DMS79 (cell line): Measurements from ENCODE around the gene MRGPRF.
A peak's percentile ranks its signal among the peaks of the same experiment; 100 is the strongest.
"Not testable (repeated sequence)": the region's sequence is repeated elsewhere in the genome, so short reads cannot be mapped to it uniquely, and the experiment has no call there.

Experiments used
- DNase-seq: peaks from one replicate; lab custom pipeline; 2025; lab: John Stamatoyannopoulos, UW

MRGPRF gene

DNA sequence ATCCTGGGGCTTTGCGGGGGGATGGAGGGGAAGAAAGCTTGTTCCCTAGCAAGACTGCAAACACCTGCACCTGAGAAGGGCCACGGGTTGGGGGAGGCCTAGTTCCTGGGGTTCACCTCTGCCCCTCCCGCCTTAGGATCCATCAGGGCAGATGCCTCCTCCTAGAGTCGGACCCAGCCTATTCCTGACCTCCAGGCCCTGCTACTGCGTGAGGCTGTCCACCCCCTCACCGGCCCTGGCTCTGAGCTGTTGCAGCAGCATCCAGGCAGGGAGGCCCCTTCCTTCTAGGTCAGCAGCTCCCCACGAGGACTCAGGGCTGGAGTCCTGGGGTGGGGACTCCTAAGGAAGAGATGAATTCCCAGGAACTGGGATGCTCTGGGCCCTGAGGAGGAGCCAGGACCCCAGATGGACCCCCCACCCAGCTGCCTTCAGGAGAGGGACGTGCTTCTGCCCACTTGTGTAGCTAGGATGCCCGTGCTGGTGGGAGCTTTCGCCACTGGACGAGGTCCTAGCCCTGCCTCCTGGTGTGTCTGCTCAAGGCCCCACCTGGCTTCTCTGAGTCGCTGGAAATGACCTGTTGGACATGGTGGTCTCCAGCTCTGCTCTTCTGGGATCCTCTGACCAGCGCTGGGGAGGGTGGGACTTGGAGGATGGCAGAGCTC lies 10.3 kb downstream of the MRGPRF start:
- no peak for DNase-seq

DNA sequence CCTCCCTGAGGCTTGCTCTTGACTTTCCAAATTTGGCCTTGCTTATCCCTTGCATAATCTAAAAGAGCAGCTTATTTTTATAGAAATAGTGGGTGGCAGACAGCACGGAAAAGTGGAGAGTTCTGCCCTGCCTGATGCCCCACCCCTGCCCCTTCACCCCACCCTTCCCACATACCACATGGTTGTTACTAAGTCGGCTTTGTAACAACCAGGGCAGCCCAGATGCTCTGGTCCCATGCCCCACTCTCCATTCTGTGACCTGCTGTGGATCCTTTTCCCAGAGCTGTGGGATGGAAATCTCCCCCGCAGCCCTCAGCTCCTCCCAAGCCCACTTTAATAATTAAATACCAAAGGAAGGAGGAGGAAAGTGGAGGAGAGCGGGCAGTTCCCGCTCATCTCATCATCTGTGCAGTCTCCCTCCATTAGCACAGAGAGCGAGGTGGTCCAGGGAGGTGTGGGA lies 10.9 kb downstream of the MRGPRF start:
- DNase-seq: no peak

DNA sequence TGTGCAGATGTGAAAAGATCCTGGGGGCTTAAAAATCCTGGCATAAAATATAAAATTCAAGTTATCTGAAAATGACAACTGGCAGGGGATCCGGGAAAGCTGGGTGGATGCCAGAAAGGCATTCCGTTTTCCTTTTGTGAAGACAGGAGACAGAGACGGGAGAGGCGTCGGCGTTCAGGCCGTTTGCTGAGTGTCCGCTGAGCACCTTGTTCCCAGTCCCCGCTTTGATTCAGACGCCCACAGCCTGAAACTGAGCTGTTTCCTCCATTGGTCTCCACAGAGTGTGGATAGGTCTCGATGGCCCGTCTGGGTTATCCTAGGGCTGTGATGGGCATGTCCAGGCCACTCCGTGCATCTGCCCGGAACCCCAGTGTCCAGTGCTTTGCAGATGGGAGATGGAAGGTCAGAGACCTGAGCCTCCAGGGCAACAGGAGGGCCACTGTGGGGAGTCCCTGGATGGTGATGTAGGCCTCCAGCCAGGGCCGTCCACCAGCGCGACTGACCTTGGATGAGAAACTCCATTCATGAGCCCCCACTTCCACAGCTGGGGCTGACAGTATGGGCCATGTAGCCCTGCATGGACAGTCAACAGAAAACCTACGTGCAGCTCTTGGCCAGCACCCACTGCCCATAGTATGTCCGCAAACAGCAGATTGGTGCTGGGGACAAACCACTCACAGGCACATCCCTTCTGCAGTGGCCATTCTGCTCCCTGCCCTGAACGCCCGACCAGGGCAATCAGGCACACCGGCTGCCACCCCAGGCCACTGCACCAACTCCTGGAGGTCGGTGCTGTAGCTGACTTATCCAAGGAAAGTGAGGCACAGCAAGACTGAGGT lies 11.6 kb downstream of the MRGPRF start:
- no peak for DNase-seq

DNA sequence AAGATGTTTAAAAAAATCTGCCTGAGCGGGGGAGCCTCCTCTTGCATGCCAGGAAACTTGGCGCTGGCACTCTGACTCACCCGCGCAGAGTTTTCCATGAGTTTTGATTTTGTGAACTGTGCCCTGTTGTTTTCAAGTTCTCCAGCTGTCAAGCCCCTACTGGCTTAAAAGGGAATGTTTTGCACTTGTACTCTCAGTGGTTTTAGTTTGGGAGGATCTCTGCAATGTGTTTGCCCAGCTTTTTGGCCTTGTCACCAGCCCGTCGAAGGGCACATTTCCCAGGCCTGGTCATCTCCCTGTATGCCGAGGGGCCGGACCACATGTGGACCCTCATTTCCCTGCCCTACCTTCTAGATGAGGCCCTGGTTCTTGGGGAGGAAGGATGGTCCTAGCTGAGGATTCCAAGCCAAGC lies 12.2 kb downstream of the MRGPRF start:
- DNase-seq: no peak

DNA sequence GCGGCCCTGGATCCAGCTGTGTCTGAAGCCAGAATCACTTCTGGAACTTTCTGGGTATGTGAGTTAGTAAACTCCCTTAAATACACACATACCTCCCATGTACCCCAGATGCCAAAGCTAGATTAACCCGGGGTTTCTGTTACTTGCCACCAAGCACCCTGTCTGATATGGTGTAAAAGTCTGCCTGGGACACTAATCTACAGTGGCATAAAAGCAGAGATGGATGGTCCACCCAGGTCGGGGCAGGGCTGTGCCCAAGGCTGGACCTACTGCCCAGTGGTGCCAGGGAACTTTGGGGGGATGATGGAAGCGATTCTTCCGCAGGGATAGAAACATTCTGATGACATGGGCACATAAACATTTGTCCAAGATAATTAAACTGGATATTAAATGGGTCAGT lies 12.7 kb downstream of the MRGPRF start:
- DNase-seq: no peak

DNA sequence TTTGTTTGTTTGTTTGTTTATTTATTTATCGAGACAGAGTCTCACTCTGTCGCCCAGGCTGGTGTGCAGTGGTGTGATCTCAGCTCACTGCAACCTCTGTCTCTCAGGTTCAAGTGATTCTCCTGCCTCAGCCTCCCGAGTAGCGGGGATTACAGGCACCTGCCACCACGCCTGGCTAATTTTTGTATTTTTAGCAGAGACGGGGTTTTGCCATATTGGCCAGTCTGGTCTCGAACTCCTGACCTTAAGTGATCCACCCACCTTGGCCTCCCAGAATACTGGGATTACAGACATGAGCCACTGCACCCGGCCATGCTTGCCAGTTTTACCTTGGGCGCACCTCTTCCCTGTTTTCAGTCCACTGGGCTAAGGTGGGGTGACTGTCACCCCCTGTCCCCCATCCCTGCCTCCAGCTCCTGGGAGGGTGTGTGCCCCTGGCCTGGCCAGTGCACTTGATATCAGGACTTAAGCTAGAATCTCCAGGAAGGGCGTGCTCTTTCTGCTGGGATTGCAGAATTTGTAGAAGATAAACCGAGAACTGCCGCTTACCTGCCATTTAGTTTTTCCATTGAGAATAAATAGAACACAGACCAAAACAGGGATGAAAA lies 13.2 kb downstream of the MRGPRF start:
- not testable (repeated sequence) for DNase-seq

DNA sequence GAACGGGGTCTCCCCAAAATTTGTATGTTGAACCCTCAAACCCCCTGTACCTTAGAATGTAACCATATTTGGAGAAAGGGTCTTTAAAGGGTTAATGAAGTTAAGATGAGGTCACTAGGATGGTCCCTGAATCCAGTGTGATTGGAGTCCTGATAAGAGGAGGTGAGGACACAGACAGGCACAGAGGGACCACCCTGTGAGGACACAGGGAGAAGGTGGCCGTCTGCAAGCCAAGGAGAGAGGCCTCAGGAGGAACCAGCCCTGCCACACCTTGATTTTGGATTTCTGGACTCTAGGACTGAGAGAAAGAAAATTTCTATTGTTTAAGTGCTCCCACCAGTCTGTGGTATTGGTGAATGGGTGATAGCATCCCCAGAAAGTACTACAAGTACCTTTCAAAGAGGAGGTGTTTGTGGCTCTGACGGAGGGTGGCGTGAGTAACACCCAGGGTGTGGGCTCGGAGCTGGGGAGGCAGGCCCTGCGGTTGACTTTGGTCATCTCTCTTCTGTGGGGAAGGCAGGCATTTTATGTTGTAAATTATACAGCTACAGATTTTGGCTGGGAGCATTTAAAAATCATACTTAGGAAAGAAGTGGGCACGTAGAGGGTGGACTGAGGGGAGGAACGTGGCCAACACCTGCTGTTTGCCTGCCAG lies 13.8 kb downstream of the MRGPRF start:
- DNase-seq: no peak

DNA sequence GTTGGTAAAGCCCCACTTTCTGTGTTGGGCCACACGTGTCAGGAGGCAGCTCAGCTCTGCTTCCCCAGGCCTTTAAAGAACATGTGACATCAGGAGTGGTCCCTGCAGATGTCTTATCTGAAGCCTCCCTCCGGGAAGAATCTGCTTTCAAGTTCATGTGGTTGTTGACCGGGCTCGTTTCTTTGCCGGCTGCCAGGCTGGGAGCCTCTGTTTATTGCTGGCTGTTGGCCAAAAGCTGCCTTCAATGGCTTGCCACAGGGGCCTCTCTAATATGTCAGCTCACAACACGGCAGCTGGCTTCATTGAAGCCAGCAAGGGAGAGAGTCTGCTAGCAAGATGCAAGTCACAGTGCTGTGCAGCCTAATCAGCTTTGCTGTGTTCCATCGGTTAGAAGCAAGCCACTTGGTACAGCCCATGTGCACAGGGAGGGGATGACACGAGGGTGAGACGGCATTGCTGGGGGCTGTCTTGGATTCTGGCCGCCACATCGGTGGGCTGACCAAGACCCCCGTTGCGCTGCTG lies 14.6 kb downstream of the MRGPRF start:
- peak; percentile 81 for DNase-seq

DNA sequence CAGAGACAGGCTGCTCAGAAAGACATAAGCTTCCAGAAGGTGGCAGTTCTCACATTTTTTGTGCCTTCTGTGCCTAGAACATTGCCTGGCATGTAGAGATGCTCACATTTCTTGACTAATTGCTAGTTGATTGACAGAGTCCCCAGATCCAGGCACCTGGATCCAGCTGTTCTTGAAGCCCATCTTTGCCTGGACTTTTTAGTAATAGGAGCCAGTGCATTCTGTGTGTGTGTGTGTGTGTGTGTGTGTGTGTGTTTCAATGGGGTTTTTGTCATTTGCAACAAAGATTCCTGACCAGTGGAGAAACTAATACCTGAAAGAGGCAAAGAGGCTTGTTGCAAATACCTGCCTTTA lies 15.1 kb downstream of the MRGPRF start:
- DNase-seq: no peak

DNA sequence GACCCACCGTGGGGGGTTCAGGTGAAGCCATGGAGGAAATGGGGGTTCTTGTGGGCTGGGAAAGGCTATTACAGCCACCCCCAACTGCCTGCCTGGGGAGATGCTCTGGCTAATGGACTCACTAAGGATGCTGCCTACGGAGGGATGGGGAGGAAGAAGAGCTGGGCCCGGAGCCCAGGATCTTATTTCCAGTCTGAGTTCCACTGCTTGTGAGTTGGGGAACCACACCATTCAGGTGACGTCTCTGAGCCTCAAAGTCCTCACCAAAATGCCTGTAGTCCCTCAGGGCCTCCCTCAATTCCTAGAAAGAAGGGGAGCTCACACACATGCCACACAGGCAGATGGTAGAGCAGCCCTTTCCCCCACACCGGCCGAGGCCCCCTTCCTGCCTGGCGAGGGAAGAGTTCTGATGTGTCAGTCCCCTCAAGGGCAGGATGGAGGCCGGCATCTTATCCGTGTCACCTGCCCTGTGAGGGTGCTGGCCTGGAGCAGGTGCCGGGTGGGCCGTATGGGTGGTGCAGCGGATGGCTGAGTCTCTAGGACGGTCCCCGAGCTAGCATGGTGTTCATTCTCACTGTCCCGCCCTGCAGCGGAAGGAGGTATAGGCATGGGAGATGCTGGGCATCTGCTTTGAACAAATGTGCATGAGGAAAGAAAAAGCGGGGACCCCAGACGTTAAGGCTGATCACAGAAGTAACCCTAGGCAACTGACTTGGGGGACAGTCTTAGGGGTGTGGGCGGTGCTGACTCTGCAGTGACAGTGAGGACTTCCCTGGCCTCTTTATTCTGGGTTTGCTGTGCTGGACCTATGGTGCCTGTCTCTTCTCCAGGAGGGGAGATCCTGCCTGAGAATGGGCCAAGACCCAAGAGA lies 15.7 kb downstream of the MRGPRF start:
- no peak for DNase-seq

DNA sequence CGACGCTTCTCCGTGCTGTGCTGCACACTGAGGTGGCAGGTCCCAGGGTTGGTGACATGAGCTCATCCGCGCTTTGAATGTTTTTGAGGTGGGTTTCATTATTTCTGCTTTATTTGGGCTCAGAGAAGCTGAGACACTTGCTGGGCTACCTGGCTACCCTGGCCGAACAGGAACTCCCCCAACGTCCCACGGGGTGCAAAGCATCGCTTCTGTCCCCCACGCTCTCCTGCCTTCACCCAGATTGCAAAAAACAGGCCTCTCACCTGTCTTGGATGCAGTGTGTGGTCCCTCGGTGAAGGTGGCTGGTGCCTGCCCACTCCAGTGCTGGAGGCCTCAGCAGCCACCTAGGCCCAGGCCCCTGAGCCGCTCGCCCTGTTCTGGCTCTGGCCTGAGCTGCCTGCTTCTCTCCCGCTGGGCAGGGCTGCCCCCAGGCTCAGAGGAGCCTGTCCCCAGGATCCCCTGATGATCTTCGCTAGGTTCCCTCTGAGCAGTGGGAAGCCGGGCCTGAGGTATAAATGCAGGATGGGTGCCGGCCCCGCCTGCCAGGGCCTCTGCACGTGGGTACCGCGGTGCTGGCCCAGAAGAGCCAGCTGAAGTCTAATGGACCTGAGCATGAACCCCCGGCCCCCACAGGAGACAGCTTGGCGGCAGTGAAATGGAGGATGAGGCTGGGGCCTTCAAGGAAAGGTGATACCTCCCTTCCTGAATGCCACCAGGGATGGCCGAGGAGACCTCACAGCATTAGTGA lies 16.5 kb downstream of the MRGPRF start:
- DNase-seq: no peak

DNA sequence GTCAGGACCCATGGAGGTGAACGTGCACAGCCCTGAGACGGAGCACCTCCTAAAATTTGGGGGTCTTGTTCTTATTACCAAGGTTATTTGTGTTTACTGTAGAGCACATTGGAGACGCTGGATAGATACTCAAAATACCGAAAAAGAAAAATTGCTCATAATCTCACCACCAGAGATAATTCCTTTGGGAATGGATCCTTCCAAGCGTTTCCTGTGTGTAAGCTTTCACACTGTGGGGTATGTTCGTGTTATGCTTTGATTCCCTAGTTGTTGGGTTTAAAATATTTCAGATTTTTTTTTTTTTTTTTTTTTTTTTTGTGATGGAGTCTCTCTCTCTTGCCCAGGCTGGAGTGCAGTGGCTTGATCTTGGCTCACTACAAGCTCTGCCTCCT lies 18.2 kb downstream of the MRGPRF start:
- no peak for DNase-seq

DNA sequence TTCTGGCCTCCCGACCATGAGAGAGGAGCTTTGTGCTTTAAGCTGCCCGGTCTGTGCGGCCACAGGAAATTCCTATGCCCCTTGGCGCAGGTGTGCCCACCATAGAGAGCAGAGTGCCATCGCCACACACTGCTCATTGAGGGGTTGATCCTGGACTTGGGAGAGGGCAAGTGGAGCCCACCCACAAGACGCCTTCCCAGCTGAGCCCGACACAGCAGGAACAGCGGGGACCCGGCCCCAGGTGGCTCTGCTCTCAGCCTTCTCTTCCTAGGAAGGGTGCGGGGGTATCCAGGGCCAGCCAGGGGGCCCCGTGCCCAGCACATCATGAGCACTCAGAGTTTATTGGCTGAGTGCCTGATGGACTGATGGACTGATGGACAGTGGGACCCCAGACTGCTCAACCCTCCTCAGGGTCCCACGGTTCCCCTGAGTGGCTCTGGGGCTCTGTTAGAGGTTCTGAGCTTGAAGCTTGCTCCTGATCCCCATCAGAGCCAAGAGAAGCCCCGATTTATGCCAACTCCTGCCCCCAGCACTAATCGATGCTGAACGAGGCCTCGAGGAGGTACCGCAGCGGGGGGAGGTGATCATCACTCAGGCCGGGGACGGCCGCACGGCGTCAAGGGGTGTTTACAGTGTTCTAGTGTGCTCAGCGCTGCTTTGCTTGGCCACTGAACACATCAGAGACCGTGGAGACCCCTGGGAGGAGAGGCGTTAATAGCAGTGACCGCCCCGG lies 18.7 kb downstream of the MRGPRF start:
- DNase-seq: no peak

DNA sequence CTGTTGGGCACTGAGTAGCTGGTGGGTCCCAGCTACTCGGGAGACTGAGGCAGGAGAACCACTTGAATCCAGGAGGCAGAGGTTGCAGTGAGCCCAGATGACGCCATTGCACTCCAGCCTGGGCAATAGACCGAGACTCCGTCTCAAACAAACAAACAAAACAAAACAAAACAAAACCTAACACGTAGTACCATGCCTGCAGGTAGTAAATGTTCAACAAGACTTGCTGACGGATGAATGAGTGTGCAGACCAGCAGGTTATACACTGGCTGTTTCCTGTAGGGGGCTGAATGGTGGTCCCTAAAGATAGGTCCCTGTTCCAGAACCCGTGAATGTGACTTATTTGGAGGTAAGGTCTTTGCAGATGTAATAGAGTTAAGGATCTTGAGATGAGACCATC lies 19.5 kb downstream of the MRGPRF start:
- DNase-seq: no peak

DNA sequence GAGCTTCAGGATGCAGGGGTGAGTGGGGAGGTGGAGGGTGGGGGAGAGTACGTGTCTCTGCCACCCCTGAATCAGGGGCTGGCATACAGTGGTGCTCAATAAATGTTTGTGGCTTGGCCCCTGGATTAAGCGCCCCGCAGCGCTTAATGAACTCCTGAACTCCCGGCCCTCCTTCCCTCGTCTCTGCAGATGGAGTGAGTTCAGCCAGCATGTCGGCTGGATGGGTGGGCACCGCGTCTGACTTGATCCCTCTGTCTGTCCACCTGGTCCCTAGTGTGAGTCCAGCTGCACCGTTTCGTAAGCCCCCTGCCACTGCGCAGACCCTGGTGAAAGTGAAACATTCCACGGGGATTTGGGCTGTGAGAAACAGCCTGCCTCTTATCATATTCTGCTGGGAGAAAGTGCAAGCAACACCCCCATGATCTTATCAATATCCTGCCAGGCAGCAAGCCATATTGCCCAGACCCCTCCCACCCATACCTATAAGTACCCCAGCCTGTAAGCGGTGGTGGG lies 20.2 kb downstream of the MRGPRF start:
- no peak for DNase-seq

DNA sequence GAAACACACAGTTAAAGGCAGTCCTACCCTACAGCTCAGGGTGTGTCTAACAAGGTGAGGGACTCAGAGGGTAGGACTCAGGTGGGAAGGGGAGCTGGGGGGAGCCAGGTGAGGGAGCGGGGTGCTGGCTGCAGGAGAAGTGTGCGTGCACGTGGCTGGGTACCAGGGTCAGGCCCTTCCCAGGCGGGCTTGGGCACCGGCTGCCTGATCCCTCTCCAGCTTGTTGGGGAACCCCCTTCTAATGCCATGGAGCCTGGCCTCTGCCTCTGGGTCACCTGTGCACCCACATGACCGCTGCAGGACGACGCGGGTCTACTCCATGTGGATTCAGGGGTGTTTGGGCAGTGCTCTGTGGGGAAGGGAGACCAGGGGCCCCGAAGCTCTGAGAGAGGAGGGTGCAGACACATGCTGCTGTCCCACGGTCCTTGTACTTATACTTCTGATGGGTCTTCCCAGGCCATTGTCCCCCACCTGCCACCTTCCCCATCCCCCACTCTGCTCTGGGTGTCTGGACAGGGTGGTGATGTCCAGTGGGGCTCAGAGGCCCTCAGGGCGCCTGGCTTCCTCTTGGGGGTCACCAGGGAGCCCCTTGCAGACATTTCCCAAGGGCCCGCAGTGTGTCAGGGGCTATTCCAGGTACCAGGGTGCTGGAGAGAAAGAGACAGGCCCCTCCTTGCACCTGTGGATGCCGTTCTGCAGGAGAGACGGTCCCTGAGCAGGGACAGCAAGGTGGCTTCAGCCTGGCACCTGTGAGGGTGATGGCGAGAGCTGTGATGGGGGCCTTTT lies 21.9 kb downstream of the MRGPRF start:
- DNase-seq: no peak

DNA sequence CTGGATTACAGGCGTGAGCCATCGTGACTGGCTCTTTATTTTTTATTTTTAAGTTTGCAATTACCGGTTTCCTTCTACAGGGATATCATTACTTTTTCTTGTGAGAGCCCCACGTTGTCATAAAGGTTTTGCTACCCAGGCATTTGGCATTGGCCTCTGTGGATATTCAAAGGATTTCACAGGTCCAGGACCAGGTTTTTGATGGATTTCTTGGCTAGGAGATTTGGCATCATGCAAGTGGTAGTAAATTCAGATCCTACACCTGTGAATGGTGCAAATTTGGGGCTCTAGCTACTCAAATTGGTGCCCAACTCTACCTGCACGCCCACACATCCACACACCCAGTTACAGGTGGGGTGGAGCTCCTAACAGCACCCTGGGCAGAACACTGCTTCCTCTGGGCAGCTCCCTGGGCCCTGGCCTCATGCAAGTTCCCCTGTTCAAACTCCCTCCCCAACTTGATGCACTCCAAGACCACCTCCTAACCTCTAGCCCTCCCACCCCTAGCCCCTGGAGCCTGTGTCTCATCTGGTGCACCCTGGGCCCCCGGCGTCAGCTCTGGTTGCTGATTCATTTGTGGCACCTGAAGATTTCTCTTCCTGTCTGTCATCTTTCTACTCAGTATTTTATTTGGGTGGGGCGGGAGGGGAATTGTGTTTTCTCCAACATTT lies 23.0 kb downstream of the MRGPRF start:
- DNase-seq: no peak

DNA sequence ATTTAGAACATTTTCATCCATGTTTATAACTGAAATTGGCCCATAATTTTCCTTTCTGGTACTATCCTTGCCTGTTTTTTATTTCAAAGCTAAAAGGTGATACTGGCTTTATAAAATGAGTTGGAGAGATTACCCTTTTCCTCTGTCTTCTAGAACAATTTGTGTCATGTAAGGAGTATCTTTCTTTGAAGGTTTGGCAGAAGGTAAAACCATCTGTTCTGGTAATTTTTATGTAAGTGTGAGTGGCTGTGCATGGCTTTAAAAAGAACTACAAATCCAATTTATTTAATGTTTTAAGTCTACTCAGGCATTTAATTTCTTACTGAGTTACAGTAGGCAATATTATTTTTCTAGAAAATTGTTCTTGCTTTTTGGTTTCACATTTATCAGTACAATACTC lies 24.6 kb downstream of the MRGPRF start:
- DNase-seq: no peak
